Renal pelvis (tissue), 4 donors: Measurements from ENCODE around the gene SNX12. TPM values are rescaled to one million over a fixed set of nuclear protein-coding genes. Genes with fewer than 3 reads are reported as not detected.
A peak's percentile ranks its signal among the peaks of the same experiment; 100 is the strongest.
"Not testable (repeated sequence)": the region's sequence is repeated elsewhere in the genome, so short reads cannot be mapped to it uniquely, and the experiment has no call there.

Source experiments
- DNase-seq: peaks from one replicate; pipeline ENCODE4 v3.0.0-alpha.2; 2013
- polyA plus RNA-seq, 3 donors: library from polyadenylated mRNA; unstranded; fragments of 120-200 nt; gene quantifications; one replicate each; pipeline ENCODE4 v1.2.1, GENCODE V29; 2013; ENCODE audit not compliant: insufficient read length in 3 of 3

The SNX12 gene
- polyA plus RNA-seq, 3 donors, result 53.6 to 54.2 (median 54.1) TPM

- no peak for DNase-seq
Measured at GRCh38 chrX:71096760-71097032, 28.6 kb upstream of the SNX12 start.

GRCh38 chrX:71095981-71096759 lies 28.0 kb upstream of the SNX12 start:
- DNase-seq, result peak; percentile 14

GRCh38 chrX:71095555-71095980 lies 27.4 kb upstream of the SNX12 start, which contains the start of gene FOXO4:
Gene FOXO4, plus strand, starts transcription at chrX:71095851. Its CDS starts 678 bp downstream, at chrX:71096529.
- peak; percentile 87 for DNase-seq

GRCh38 chrX:71095033-71095432 lies 26.9 kb upstream of the SNX12 start:
- DNase-seq, result no peak

GRCh38 chrX:71091263-71091662 lies 23.1 kb upstream of the SNX12 start:
- DNase-seq, result no peak

- DNase-seq, result no peak
Measured at GRCh38 chrX:71085900-71086299, 17.8 kb upstream of the SNX12 start.

GRCh38 chrX:71082822-71083221 lies 14.7 kb upstream of the SNX12 start:
- no peak for DNase-seq

- no peak for DNase-seq
Measured at GRCh38 chrX:71082124-71082647, 14.1 kb upstream of the SNX12 start.

GRCh38 chrX:71081330-71082123 lies 13.4 kb upstream of the SNX12 start:
- DNase-seq, result no peak

- DNase-seq, result no peak
Measured at GRCh38 chrX:71070531-71070930, 2.4 kb upstream of the SNX12 start.

- no peak for DNase-seq
Measured at GRCh38 chrX:71067712-71068043, 456 bp downstream of the SNX12 start.

- no peak for DNase-seq
Measured at GRCh38 chrX:71067089-71067488, 1.0 kb downstream of the SNX12 start.

- no peak for DNase-seq
Measured at GRCh38 chrX:71060127-71060526, 8.0 kb downstream of the SNX12 start.

- DNase-seq, result no peak
Measured at GRCh38 chrX:71057848-71058530, 10.1 kb downstream of the SNX12 start.

GRCh38 chrX:71056867-71057266 lies 11.3 kb downstream of the SNX12 start:
- no peak for DNase-seq

GRCh38 chrX:71053217-71053621 lies 14.9 kb downstream of the SNX12 start:
- DNase-seq, result peak; percentile 60

GRCh38 chrX:71052721-71053120 lies 15.4 kb downstream of the SNX12 start:
- no peak for DNase-seq

GRCh38 chrX:71047891-71048290 lies 20.2 kb downstream of the SNX12 start:
- DNase-seq, result not testable (repeated sequence)

- no peak for DNase-seq
Measured at GRCh38 chrX:71017396-71017939, 50.7 kb downstream of the SNX12 start.
